GM19455 (cell line): ENCODE measurements around the gene SNCAIP.
A peak's percentile ranks its signal among the peaks of the same experiment; 100 is the strongest.

Experiments used
- ATAC-seq: cut with Tn5 transposase; IDR thresholded peaks from one replicate; pipeline ENCODE4 v1.9.1; 2021; ENCODE audit not compliant: unreplicated experiment

SNCAIP gene

GRCh38 chr5:122311961-122312590 lies at the start of gene SNCAIP:
TSS of gene SNCAIP (plus strand) at chr5:122312237. CDS start at chr5:122391135, 78,898 bp downstream.
- ATAC-seq, result no peak

GRCh38 chr5:122263352-122264030 lies 48.5 kb upstream of the SNCAIP start:
- no peak for ATAC-seq

GRCh38 chr5:122264610-122265009 lies 47.4 kb upstream of the SNCAIP start:
- no peak for ATAC-seq

GRCh38 chr5:122267185-122267584 lies 44.9 kb upstream of the SNCAIP start:
- ATAC-seq, result no peak

- no peak for ATAC-seq
Observed at GRCh38 chr5:122273696-122274095, 38.3 kb upstream of the SNCAIP start.

GRCh38 chr5:122283592-122283991 lies 28.4 kb upstream of the SNCAIP start:
- ATAC-seq, result no peak

- no peak for ATAC-seq
Observed at GRCh38 chr5:122286541-122286940, 25.5 kb upstream of the SNCAIP start.

- no peak for ATAC-seq
Observed at GRCh38 chr5:122287101-122287500, 24.9 kb upstream of the SNCAIP start.

- ATAC-seq, result no peak
Observed at GRCh38 chr5:122291000-122291901, 20.8 kb upstream of the SNCAIP start.

- ATAC-seq, result no peak
Observed at GRCh38 chr5:122292332-122292731, 19.7 kb upstream of the SNCAIP start.

GRCh38 chr5:122295138-122295537 lies 16.9 kb upstream of the SNCAIP start:
- peak; percentile 38 for ATAC-seq

- ATAC-seq, result no peak
Observed at GRCh38 chr5:122296871-122297270, 15.2 kb upstream of the SNCAIP start.

- ATAC-seq, result peak; percentile 89
Observed at GRCh38 chr5:122297587-122298298, 14.3 kb upstream of the SNCAIP start.

GRCh38 chr5:122300374-122300773 lies 11.7 kb upstream of the SNCAIP start:
- no peak for ATAC-seq

GRCh38 chr5:122301016-122301415 lies 11.0 kb upstream of the SNCAIP start:
- ATAC-seq, result no peak

GRCh38 chr5:122304471-122305215 lies 7.4 kb upstream of the SNCAIP start:
- ATAC-seq, result no peak

- ATAC-seq, result no peak
Observed at GRCh38 chr5:122306461-122306860, 5.6 kb upstream of the SNCAIP start.

- ATAC-seq, result no peak
Observed at GRCh38 chr5:122310889-122311288, 1.1 kb upstream of the SNCAIP start.

- no peak for ATAC-seq
Observed at GRCh38 chr5:122311497-122311960, 508 bp upstream of the SNCAIP start.
